K562 (cell line): ENCODE data around the gene DLAT. TPM values are rescaled to one million over a fixed set of nuclear protein-coding genes. Genes with fewer than 3 reads are reported as not detected.

Experiments
- ATF1 ChIP-seq, 2 experiments: fragments of 450-650 bp in 1 of 2; IDR thresholded peaks; 2 replicates each; pipeline ENCODE4 v1.6.1; 2016; ENCODE audit warnings: missing compliant biosample characterization in 1 of 2, missing genetic modification characterization in 1 of 2
- EP400 ChIP-seq: fragments of 450-650 bp; IDR thresholded peaks from 2 replicates; pipeline ENCODE4 v1.6.1; 2017; ENCODE audit warnings: antibody characterized with exemption, mild to moderate bottlenecking, moderate library complexity
- HDAC3 ChIP-seq: fragments of 450-650 bp; IDR thresholded peaks from 2 replicates; pipeline ENCODE4 v1.6.1; 2018; ENCODE audit warnings: borderline replicate concordance, mild to moderate bottlenecking, moderate library complexity; ENCODE audit not compliant: partially characterized antibody
- MGA ChIP-seq: fragments of 450-650 bp; IDR thresholded peaks from 2 replicates; pipeline ENCODE4 v1.6.1; 2016; ENCODE audit warnings: mild to moderate bottlenecking, moderate library complexity
- NBN ChIP-seq: fragments of 450-650 bp; IDR thresholded peaks from 2 replicates; pipeline ENCODE4 v1.6.1; 2016; ENCODE audit warnings: low read depth, mild to moderate bottlenecking
- PRDM10 ChIP-seq: fragments of 450-650 bp; IDR thresholded peaks from 2 replicates; pipeline ENCODE4 v1.6.1; 2018; ENCODE audit not compliant: partially characterized antibody
- SMAD4 ChIP-seq: fragments of 250-450 bp; sonication (Bioruptor Pico); conservative IDR thresholded peaks from 2 replicates; pipeline ENCODE4 v1.8.0; 2021; ENCODE audit warnings: inconsistent platforms, mild to moderate bottlenecking, moderate library complexity
- ZBTB17 ChIP-seq: fragments of 450-650 bp; formaldehyde crosslinking; IDR thresholded peaks from 2 replicates; pipeline ENCODE4 v1.4.0; 2020; ENCODE audit warnings: mild to moderate bottlenecking
- polyA plus RNA-seq, 8 experiments: library from polyadenylated mRNA; depleted of rRNA in 4 of 8; stranded (reverse) in 5 of 8; unstranded in 3 of 8; fragments of >200 nt; fragmentation: Nextera tagmentation in 2 of 8; fragmentation: Illumina TruSeq in 1 of 8; extraction: Ambion mirVana in 2 of 8; extraction: Trizol in 1 of 8; gene quantifications; 2 replicates each; pipeline versions ENCODE4 v1.2.1 to v1.2.3, GENCODE V29; 2011 to 2014; ENCODE audit warnings: inconsistent platforms in 1 of 8, missing spikeins in 1 of 8
- total RNA-seq, 7 experiments: library from RNA; depleted of rRNA in 6 of 7; stranded (reverse); fragments of >200 nt in 6 of 7; fragmentation: Illumina TruSeq in 2 of 7; extraction: Trizol in 2 of 7; gene quantifications; 2 replicates each; pipeline versions ENCODE4 v1.2.1 to v1.2.3, GENCODE V29; 2011 to 2021; ENCODE audit warnings: low replicate concordance in 1 of 7

DLAT gene
- total and polyA plus RNA-seq, 9 of the 15 experiments (the other 6 are each of a cell fraction or from before 2014, with no cell fraction given), result 41.7 to 152 (median 105) TPM

- TF ChIP-seq MGA (peak; percentile 24; the same call in 1 of the 2 replicates), NBN (peak; percentile 87), HDAC3 (peak; percentile 85), SMAD4 (CRISPR knock-in tag) (peak; percentile 63; the same call in 1 of the 2 replicates), PRDM10 (peak; percentile 46), ATF1 (CRISPR knock-in tag; IDR thresholded peaks at IDR 0.05) (no peak), ATF1 (tag; IDR thresholded peaks at IDR 0.05) (peak; percentile 82), EP400 (peak; percentile 93), ZBTB17 (CRISPR knock-in tag) (0 out of 2 replicates have a peak, but pooled peaks have one; percentile 21)
Measured at GRCh38 chr11:112073941-112074811, 49.0 kb downstream of the DLAT start, which contains the start of the genes NKAPD1 and PIH1D2 (continued).
